Osteoblast (primary cell): ENCODE results near the gene GBP6. TPM values are rescaled to one million over a fixed set of nuclear protein-coding genes. Genes with fewer than 3 reads are reported as not detected.

Experiments
- DNase-seq: peaks from one replicate; pipeline ENCODE4 v3.0.0; 2011; ENCODE audit warnings: low spot score, mixed read lengths; ENCODE audit not compliant: insufficient read length; ENCODE audit errors: missing footprints
- H2AFZ ChIP-seq: 2 replicates; pipeline ENCODE4 v1.6.0; 2011; ENCODE audit warnings: mild to moderate bottlenecking, low read length
- H3K27ac ChIP-seq: 2 replicates; pipeline ENCODE4 v1.5.1; 2011; ENCODE audit warnings: mild to moderate bottlenecking, low read depth, low read length, moderate library complexity
- H3K27me3 ChIP-seq: 2 replicates; pipeline ENCODE4 v1.6.0; 2012; ENCODE audit warnings: mild to moderate bottlenecking, control low read depth, inconsistent platforms, low read length, moderate library complexity; ENCODE audit not compliant: insufficient read depth
- H3K36me3 ChIP-seq: 2 replicates; pipeline ENCODE4 v1.5.1; 2011; ENCODE audit warnings: mild to moderate bottlenecking, low read length, control low read depth, moderate library complexity; ENCODE audit not compliant: insufficient read depth
- H3K4me1 ChIP-seq: 2 replicates; pipeline ENCODE4 v1.5.1; 2011; ENCODE audit warnings: mild to moderate bottlenecking, low read length, control low read depth, moderate library complexity; ENCODE audit not compliant: insufficient read depth
- H3K4me2 ChIP-seq: 2 replicates; pipeline ENCODE4 v1.6.0; 2011; ENCODE audit warnings: mild to moderate bottlenecking, low read length; ENCODE audit not compliant: insufficient read depth
- H3K4me3 ChIP-seq: fragments of 200-600 bp; sonication (generic); 3 replicates; pipeline ENCODE4 v1.5.1; 2012; ENCODE audit warnings: mild to moderate bottlenecking, low read length, inconsistent platforms; ENCODE audit not compliant: insufficient read depth
- H3K79me2 ChIP-seq: 2 replicates; pipeline ENCODE4 v1.6.0; 2012; ENCODE audit warnings: mild to moderate bottlenecking, low read length, control low read depth, inconsistent platforms; ENCODE audit not compliant: insufficient read depth
- H3K9me3 ChIP-seq: 2 replicates; pipeline ENCODE4 v1.5.1; 2011; ENCODE audit warnings: low read depth, low read length, control low read depth
- H4K20me1 ChIP-seq: 2 replicates; pipeline ENCODE4 v1.6.0; 2012; ENCODE audit warnings: mild to moderate bottlenecking, low read length, control low read depth; ENCODE audit not compliant: insufficient read depth
- total RNA-seq: library from RNA; depleted of rRNA; stranded (reverse); fragments of >200 nt; gene quantifications from 2 replicates; pipeline ENCODE4 v1.2.3, GENCODE V29; 2012
- TF ChIP-seq, protein P1 (sequence below): IDR thresholded peaks from 2 replicates; pipeline ENCODE4 v1.5.1; 2011; ENCODE audit warnings: mild to moderate bottlenecking, low read depth, low read length, moderate library complexity; ENCODE audit errors: extremely low read depth

The GBP6 gene
- not detected in 2 replicates for total RNA-seq

DNA sequence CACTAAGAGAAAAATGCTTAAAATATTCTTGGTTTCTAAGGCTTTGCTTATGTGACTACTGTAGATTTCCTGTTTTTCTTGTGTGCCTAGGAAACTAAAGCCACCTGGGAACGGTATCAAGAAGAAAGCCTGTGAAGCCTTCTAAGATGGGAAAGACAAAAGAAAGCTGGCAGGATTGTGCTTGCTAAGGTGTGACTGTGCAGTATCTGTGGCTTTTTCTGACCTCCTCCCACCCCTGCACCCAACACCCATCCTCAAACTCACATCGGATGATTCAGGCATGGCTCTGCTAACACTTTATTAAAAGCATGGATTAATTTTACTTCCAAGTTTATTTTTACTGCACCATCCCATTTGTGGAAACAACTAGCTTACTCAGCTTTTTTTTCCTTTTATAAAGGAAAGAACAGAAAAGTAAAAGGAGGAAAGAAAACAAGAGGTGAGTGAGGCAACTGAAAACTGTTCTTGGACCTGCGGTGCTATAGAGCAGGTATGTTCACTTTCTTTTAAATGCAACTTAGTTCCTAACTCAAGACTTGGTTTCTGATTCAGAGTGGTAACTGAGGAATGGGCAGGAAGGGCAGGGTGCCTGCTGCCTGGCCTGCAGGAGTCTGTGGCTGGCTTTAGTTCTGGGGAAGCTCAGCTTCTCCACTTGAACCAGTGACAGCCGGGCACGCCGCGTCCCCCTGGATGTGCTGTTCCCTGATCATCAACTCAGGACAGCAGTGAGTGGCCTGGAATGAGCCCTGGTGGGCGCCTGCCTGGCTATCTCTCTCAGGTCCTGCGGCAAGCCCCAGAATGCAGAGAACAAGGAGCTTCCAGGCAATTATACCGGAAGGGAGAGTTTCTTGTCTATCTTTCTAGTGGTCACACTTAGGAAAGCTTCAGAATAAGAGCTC is at the start of gene GBP6:
TSS of gene GBP6 (plus strand) at position 422 of the 899 bp plus-strand sequence. CDS start 4,493 bp downstream, outside the sequence.
- H3K36me3 ChIP-seq = no peaks in the 10 kb centered on the region
- no peaks in the 10 kb centered on the region for H3K4me1 ChIP-seq
- H3K27me3 ChIP-seq = no peaks in the 10 kb centered on the region
- H3K9me3 ChIP-seq = no peaks in the 10 kb centered on the region
- no peaks in the 10 kb centered on the region for H4K20me1 ChIP-seq
- no peak within 1 kb of the TSS for H2AFZ ChIP-seq
- H3K79me2 ChIP-seq = no peaks in the 10 kb centered on the region
- DNase-seq = peak; percentile 21
- H3K27ac ChIP-seq = no peak within 1 kb of the TSS
- H3K4me3 ChIP-seq = no peak within 1 kb of the TSS
- no peak within 1 kb of the TSS for H3K4me2 ChIP-seq
- TF ChIP-seq, protein P1, sequence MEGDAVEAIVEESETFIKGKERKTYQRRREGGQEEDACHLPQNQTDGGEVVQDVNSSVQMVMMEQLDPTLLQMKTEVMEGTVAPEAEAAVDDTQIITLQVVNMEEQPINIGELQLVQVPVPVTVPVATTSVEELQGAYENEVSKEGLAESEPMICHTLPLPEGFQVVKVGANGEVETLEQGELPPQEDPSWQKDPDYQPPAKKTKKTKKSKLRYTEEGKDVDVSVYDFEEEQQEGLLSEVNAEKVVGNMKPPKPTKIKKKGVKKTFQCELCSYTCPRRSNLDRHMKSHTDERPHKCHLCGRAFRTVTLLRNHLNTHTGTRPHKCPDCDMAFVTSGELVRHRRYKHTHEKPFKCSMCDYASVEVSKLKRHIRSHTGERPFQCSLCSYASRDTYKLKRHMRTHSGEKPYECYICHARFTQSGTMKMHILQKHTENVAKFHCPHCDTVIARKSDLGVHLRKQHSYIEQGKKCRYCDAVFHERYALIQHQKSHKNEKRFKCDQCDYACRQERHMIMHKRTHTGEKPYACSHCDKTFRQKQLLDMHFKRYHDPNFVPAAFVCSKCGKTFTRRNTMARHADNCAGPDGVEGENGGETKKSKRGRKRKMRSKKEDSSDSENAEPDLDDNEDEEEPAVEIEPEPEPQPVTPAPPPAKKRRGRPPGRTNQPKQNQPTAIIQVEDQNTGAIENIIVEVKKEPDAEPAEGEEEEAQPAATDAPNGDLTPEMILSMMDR = no peak

GRCh38 chr1:89322402-89322801 is 41.5 kb upstream of the GBP6 start:
- H3K9me3 ChIP-seq = no peaks in the 10 kb centered on the region
- no peak overlapping the region for H2AFZ ChIP-seq
- H3K79me2 ChIP-seq = no peaks in the 10 kb centered on the region
- H4K20me1 ChIP-seq = no peaks in the 10 kb centered on the region
- no peak overlapping the region for H3K4me2 ChIP-seq
- no peak overlapping the region for H3K27ac ChIP-seq
- H3K36me3 ChIP-seq = no peaks in the 10 kb centered on the region
- H3K4me3 ChIP-seq = no peak overlapping the region
- TF ChIP-seq, protein P1 = no peak
- no peaks in the 10 kb centered on the region for H3K4me1 ChIP-seq
- no peak for DNase-seq
- H3K27me3 ChIP-seq = no peaks in the 10 kb centered on the region

- H4K20me1 ChIP-seq = no peaks in the 10 kb centered on the region
- H3K4me3 ChIP-seq = no peak overlapping the region
- no peak overlapping the region for H3K27ac ChIP-seq
- no peaks in the 10 kb centered on the region for H3K9me3 ChIP-seq
- H3K36me3 ChIP-seq = no peaks in the 10 kb centered on the region
- no peaks in the 10 kb centered on the region for H3K4me1 ChIP-seq
- no peak overlapping the region for H3K4me2 ChIP-seq
- H3K79me2 ChIP-seq = no peaks in the 10 kb centered on the region
- H2AFZ ChIP-seq = no peak overlapping the region
- TF ChIP-seq, protein P1 = no peak
- no peaks in the 10 kb centered on the region for H3K27me3 ChIP-seq
- peak; percentile 22 for DNase-seq
Observed at GRCh38 chr1:89331890-89332289, 32.0 kb upstream of the GBP6 start.

DNA sequence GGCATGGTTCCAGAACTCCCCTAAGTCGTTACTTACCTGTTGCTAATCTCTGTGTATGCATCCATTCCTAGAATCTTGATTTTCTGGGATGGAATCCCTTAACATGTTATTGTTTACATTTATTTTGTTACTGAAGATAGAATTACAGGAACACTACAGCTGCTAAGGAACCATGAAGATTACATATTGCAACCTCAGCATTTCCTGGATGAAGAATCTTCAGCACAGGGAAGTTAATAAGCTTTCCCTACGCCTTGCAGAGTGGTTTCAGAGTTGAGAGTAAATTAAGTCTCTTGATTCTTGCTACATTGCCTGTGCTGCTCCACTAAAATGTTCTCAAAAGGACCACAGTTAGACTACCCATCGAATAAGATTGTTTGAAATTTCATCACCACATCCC is 31.4 kb upstream of the GBP6 start:
- Histone ChIP-seq H3K27ac (no peak overlapping the region), H3K36me3 (no peaks in the 10 kb centered on the region), H3K79me2 (no peaks in the 10 kb centered on the region), H3K9me3 (no peaks in the 10 kb centered on the region), H3K4me1 (no peaks in the 10 kb centered on the region), H3K4me3 (no peak overlapping the region), H2AFZ (no peak overlapping the region), H3K27me3 (no peaks in the 10 kb centered on the region), H3K4me2 (no peak overlapping the region), H4K20me1 (no peaks in the 10 kb centered on the region)
- no peak for DNase-seq
- TF ChIP-seq, protein P1 = no peak
